IMR-90 (cell line): ENCODE measurements around the gene C16orf92. TPM values are rescaled to one million over a fixed set of nuclear protein-coding genes. Genes with fewer than 3 reads are reported as not detected.

ENCODE experiments used
- ATAC-seq: fragments of 200-7000 bp; cut with Tn5 transposase; 2 replicates; pipeline ENCODE4 v1.9.1; 2020; ENCODE audit warnings: low read depth, mild to moderate bottlenecking, moderate library complexity
- BruUV-seq: library from RNA; stranded (reverse); fragments of 400-500 nt; replicated peaks from 2 replicates; lab custom pipeline; 2021; lab: Mats Ljungman, UMichigan
- CTCF ChIA-PET: fragments of 300-600 bp; formaldehyde crosslinking; extraction: SDS; loops from one replicate; lab custom pipeline; 2021; ENCODE audit warnings: antibody characterized with exemption; lab: Yijun Ruan, JAX
- POLR2A ChIA-PET: fragments of 300-600 bp; sonication (Branson Sonifier 250); formaldehyde crosslinking; loops from one replicate; lab custom pipeline; 2022; ENCODE audit warnings: antibody characterized with exemption; ENCODE audit not compliant: unreplicated experiment; lab: Charles Lee
- DNase-seq: peaks from one replicate; pipeline ENCODE4 v3.0.0; 2013
- H2AFZ ChIP-seq: replicated peaks from 2 replicates; pipeline ENCODE3; 2013; ENCODE audit warnings: low read length, mild to moderate bottlenecking; ENCODE audit not compliant: poor library complexity
- H2AK5ac ChIP-seq: 2 replicates; pipeline ENCODE4 v1.6.1; 2013; ENCODE audit warnings: low read depth, low read length, inconsistent platforms
- H2AK9ac ChIP-seq: replicated peaks from 2 replicates; pipeline ENCODE3; 2013; ENCODE audit warnings: mild to moderate bottlenecking, low read depth, low read length, moderate library complexity; ENCODE audit not compliant: poor library complexity
- H2BK120ac ChIP-seq: 2 replicates; pipeline ENCODE4 v1.6.1; 2013; ENCODE audit warnings: low read depth, low read length, inconsistent platforms
- H2BK15ac ChIP-seq: 3 replicates; pipeline ENCODE4 v1.6.1; 2013; ENCODE audit warnings: low read depth, low read length, inconsistent platforms
- H2BK20ac ChIP-seq: 2 replicates; pipeline ENCODE4 v1.6.1; 2013; ENCODE audit warnings: low read depth, mild to moderate bottlenecking, inconsistent platforms, low read length, moderate library complexity
- H2BK5ac ChIP-seq: 2 replicates; pipeline ENCODE4 v1.6.1; 2013; ENCODE audit warnings: mild to moderate bottlenecking, low read depth, low read length, inconsistent platforms; ENCODE audit not compliant: poor library complexity, severe bottlenecking
- H3K14ac ChIP-seq: replicated peaks from 2 replicates; pipeline ENCODE4 v1.6.1; 2013; ENCODE audit warnings: low read depth, low read length, inconsistent platforms
- H3K18ac ChIP-seq: 2 replicates; pipeline ENCODE4 v1.6.1; 2013; ENCODE audit warnings: low read depth, low read length, control low read depth
- H3K23ac ChIP-seq: 2 replicates; pipeline ENCODE4 v1.6.1; 2013; ENCODE audit warnings: low read depth, low read length, inconsistent platforms
- H3K27ac ChIP-seq: 2 replicates; pipeline ENCODE4 v1.5.1; 2013; ENCODE audit warnings: mild to moderate bottlenecking, control low read depth, low read length; ENCODE audit not compliant: insufficient read depth
- H3K27me3 ChIP-seq: 2 replicates; pipeline ENCODE4 v1.6.1; 2013; ENCODE audit warnings: low read length; ENCODE audit not compliant: control insufficient read depth, insufficient read depth
- H3K36me3 ChIP-seq: 2 replicates; pipeline ENCODE4 v1.6.1; 2013; ENCODE audit warnings: low read length, mixed read lengths; ENCODE audit not compliant: control insufficient read depth, insufficient read depth
- H3K4ac ChIP-seq: 2 replicates; pipeline ENCODE4 v1.6.1; 2013; ENCODE audit warnings: low read depth, low read length, inconsistent platforms
- H3K4me1 ChIP-seq: 2 replicates; pipeline ENCODE4 v1.6.1; 2013; ENCODE audit warnings: low read length, mixed read lengths; ENCODE audit not compliant: control insufficient read depth, insufficient read depth
- H3K4me2 ChIP-seq: 2 replicates; pipeline ENCODE4 v1.6.1; 2013; ENCODE audit warnings: low read depth, mild to moderate bottlenecking, control low read depth, low read length, moderate library complexity
- H3K4me3 ChIP-seq: 2 replicates; pipeline ENCODE4 v1.5.1; 2013; ENCODE audit warnings: low read depth, mild to moderate bottlenecking, control low read depth, low read length, moderate library complexity; ENCODE audit not compliant: insufficient read depth
- H3K56ac ChIP-seq: 2 replicates; pipeline ENCODE4 v1.6.1; 2013; ENCODE audit warnings: low read length, inconsistent platforms; ENCODE audit not compliant: insufficient read depth; ENCODE audit errors: extremely low read depth
- H3K79me1 ChIP-seq, 2 experiments: 2 replicates each; pipeline ENCODE4 v1.6.1; 2013; ENCODE audit warnings: low read length in 2 of 2, inconsistent platforms in 1 of 2, low read depth in 1 of 2
- H3K9ac ChIP-seq: 2 replicates; pipeline ENCODE4 v1.6.1; 2013; ENCODE audit warnings: low read depth, low read length, control low read depth
- H3K9me1 ChIP-seq: 2 replicates; pipeline ENCODE4 v1.6.1; 2013; ENCODE audit warnings: low read length, inconsistent platforms; ENCODE audit not compliant: insufficient read depth
- H3K9me3 ChIP-seq: 2 replicates; pipeline ENCODE4 v1.6.1; 2013; ENCODE audit warnings: low read length; ENCODE audit not compliant: control insufficient read depth, insufficient read depth
- H4K20me1 ChIP-seq: 2 replicates; pipeline ENCODE4 v1.6.1; 2013; ENCODE audit warnings: low read length, inconsistent platforms; ENCODE audit not compliant: insufficient read depth
- H4K5ac ChIP-seq: 2 replicates; pipeline ENCODE4 v1.6.1; 2013; ENCODE audit warnings: mild to moderate bottlenecking, low read depth, low read length, control low read depth
- H4K8ac ChIP-seq, 2 experiments: 2 replicates each; pipeline ENCODE4 v1.6.1; 2013; ENCODE audit warnings: low read depth in 2 of 2, low read length in 2 of 2, control low read depth in 1 of 2, inconsistent platforms in 1 of 2
- H4K91ac ChIP-seq: 2 replicates; pipeline ENCODE4 v1.6.1; 2013; ENCODE audit warnings: low read depth, low read length, inconsistent platforms; ENCODE audit not compliant: insufficient read depth
- CTCF ChIP-seq: conservative IDR thresholded peaks from 2 replicates; pipeline ENCODE4 v1.5.1; 2012; ENCODE audit warnings: mild to moderate bottlenecking, low read depth, low read length, improper control_type of control experiment
- FOS ChIP-seq: fragments of 150-350 bp; IDR thresholded peaks from 2 replicates; pipeline ENCODE4 v1.6.1; 2016; ENCODE audit warnings: low read depth, low read length
- MAFK ChIP-seq: IDR thresholded peaks from 2 replicates; pipeline ENCODE4 v1.6.1; 2012; ENCODE audit warnings: low read depth, low read length, improper control_type of control experiment
- MAZ ChIP-seq: IDR thresholded peaks from 2 replicates; pipeline ENCODE4 v1.6.1; 2012; ENCODE audit warnings: low read depth, mild to moderate bottlenecking, low read length, improper control_type of control experiment, moderate library complexity, borderline replicate concordance
- MXI1 ChIP-seq: IDR thresholded peaks from 2 replicates; pipeline ENCODE4 v1.6.1; 2012; ENCODE audit warnings: low read depth, mild to moderate bottlenecking, low read length, moderate library complexity, borderline replicate concordance
- RCOR1 ChIP-seq: IDR thresholded peaks from 2 replicates; pipeline ENCODE4 v1.6.1; 2012; ENCODE audit warnings: mild to moderate bottlenecking, low read length, improper control_type of control experiment; ENCODE audit not compliant: insufficient replicate concordance
- SMC3 ChIP-seq: fragments of 150-350 bp; IDR thresholded peaks from 2 replicates; pipeline ENCODE4 v1.6.1; 2016; ENCODE audit warnings: low read depth, mild to moderate bottlenecking, antibody characterized with exemption, low read length, moderate library complexity
- WGBS, 2 experiments: methylation state at CpG; one replicate each; pipeline versions ENCODE4 v1.1.5 to v1.1.7; 2013; ENCODE audit warnings: missing lambda C conversion rate in 2 of 2; ENCODE audit not compliant: insufficient read length in 1 of 2; ENCODE audit errors: extremely low coverage in 2 of 2; 5-methylcytosine and 5-hydroxymethylcytosine counted together
- dilution Hi-C: fragments of 300-500 bp; cut with HindIII; formaldehyde crosslinking; loops from one replicate; pipeline ENCODE4 v1.14.3; 2018; ENCODE audit warnings: low sequenced_read_pairs; ENCODE audit not compliant: unreplicated experiment
- in situ Hi-C: fragments of 300-500 bp; cut with MboI; formaldehyde crosslinking; loops from 3 replicates; pipeline ENCODE4 v1.14.3; 2019; ENCODE audit warnings: low sequenced_read_pairs, inconsistent platforms, mixed read lengths
- intact Hi-C: fragments of 100-400 bp; cut with micrococcal nuclease; formaldehyde crosslinking; loops from 2 replicates; pipeline ENCODE4 v1.10.0; 2022
- polyA plus RNA-seq, 3 experiments: library from polyadenylated mRNA; depleted of rRNA; stranded (reverse); fragments of >200 nt; gene quantifications; 2 replicates each; pipeline ENCODE4 v1.2.3, GENCODE V29; 2012; ENCODE audit warnings: low replicate concordance in 1 of 3
- total RNA-seq: library from RNA; depleted of rRNA; stranded (reverse); fragments of >200 nt; gene quantifications from 2 replicates; pipeline ENCODE4 v1.2.3, GENCODE V29; 2012

C16orf92 gene
- total and polyA plus RNA-seq, 2 of the 4 experiments (the other 2 are of a cell fraction) = not detected

DNA sequence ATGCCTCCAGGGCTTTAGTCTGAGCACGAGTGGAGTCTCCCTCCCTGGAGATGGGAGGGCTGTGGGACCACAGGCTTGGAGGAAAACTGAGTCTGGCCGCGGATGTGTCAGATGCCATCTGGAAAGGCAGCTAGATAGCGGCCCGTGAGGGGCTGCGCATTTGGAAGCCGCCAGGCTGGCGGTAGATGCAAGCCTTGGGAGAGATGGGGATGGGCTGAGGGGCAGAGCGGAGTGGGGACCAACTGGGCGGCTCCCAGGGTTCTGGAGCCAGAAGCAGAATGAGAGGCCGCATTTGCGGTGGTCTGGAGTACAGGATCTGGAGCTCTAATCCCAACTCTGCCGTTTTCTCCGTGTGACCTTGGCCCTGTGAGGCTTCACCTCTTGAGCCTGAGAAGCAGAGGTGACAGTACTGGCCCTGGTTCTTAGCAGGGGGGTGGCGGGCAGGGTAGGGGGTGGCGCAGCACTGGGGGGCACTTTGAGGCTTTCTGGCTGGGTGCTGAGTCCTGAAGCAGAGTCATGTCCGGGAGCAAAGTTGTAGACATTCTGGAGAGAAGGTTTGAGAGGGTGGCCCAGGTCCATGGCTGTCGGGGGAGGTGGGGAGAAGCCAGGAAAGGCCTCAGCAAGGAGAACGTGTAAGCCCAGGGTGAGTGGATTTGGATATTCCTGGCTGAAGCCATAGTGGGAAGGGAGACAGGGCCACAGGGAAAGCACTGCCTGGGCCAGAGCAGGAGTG lies 20.2 kb upstream of the C16orf92 start:
- in situ Hi-C loops = no loop called here
- H2AK9ac ChIP-seq = no peak overlapping the region
- H3K9me3 ChIP-seq = no peaks in the 10 kb centered on the region
- no peak overlapping the region for H2BK15ac ChIP-seq
- H3K4me3 ChIP-seq = no peak overlapping the region
- no peak overlapping the region for H2AFZ ChIP-seq
- BruUV-seq = no TSS peak
- H4K5ac ChIP-seq = no peak overlapping the region
- TF ChIP-seq SMC3 (no peak), MAFK (no peak), FOS (no peak), MAZ (no peak), CTCF (no peak), RCOR1 (no peak), MXI1 (no peak)
- ATAC-seq = no peak
- no peak overlapping the region for H3K56ac ChIP-seq
- ChIA-PET POLR2A (no interaction called here), CTCF (no interaction called here)
- no peak overlapping the region for H3K18ac ChIP-seq
- no peak overlapping the region for H3K4me2 ChIP-seq
- no peaks in the 10 kb centered on the region for H4K20me1 ChIP-seq
- H2AK5ac ChIP-seq = no peak overlapping the region
- H2BK20ac ChIP-seq = no peak overlapping the region
- peaks cover 18% of the 10 kb centered on the region for H3K36me3 ChIP-seq
- peaks cover 6 to 17% of the 10 kb centered on the region in 2 experiments; a peak in 3 of 4 replicates for H3K79me1 ChIP-seq
- WGBS, 2 experiments = 86% methylated on average over 6 of the region's 19 CpGs; no CpG with 5 or more reads in 1 of the 2 experiments
- 0 out of 2 replicates have a peak, but pooled peaks cover 2% of the 10 kb centered on the region for H3K9me1 ChIP-seq
- H3K9ac ChIP-seq = no peak overlapping the region
- H4K8ac ChIP-seq = no peak overlapping the region
- H3K14ac ChIP-seq = no peak overlapping the region
- H3K4me1 ChIP-seq = no peaks in the 10 kb centered on the region
- no peak overlapping the region for H2BK120ac ChIP-seq
- no peak overlapping the region for H3K27ac ChIP-seq
- H2BK5ac ChIP-seq = no peak overlapping the region
- no peaks in the 10 kb centered on the region for H3K27me3 ChIP-seq
- H4K91ac ChIP-seq = no peak overlapping the region
- H3K4ac ChIP-seq = no peak overlapping the region
- dilution Hi-C loops = no loop called here
- no peak for DNase-seq
- intact Hi-C loops = no loop called here
- H3K23ac ChIP-seq = no peak overlapping the region
